OCI-LY7 (cell line): ENCODE data around the gene LMX1A. TPM values are rescaled to one million over a fixed set of nuclear protein-coding genes. Genes with fewer than 3 reads are reported as not detected.

Source experiments
- BruUV-seq: library from RNA; stranded (reverse); fragments of 400-500 nt; replicated peaks from 2 replicates; lab custom pipeline; 2021; lab: Mats Ljungman, UMichigan
- CTCF ChIA-PET: fragments of 300-600 bp; sonication (Branson Sonifier 250); formaldehyde crosslinking; loops from one replicate; lab custom pipeline; 2022; ENCODE audit warnings: antibody characterized with exemption; ENCODE audit not compliant: unreplicated experiment; lab: Charles Lee
- POLR2A ChIA-PET: fragments of 300-600 bp; sonication (Branson Sonifier 250); formaldehyde crosslinking; loops from one replicate; lab custom pipeline; 2022; ENCODE audit warnings: antibody characterized with exemption; lab: Charles Lee
- DNase-seq: peaks from one replicate; pipeline ENCODE4 v3.0.0-alpha.2; 2015; ENCODE audit warnings: low spot score
- H2AFZ ChIP-seq: fragments of 200-600 bp; sonication (generic), shearing (Covaris generic); 2 replicates; pipeline ENCODE4 v1.6.1; 2014; ENCODE audit warnings: mild to moderate bottlenecking, antibody characterized with exemption, low read length, moderate library complexity
- H3K27ac ChIP-seq: fragments of 200-600 bp; sonication (generic); 2 replicates; pipeline ENCODE4 v1.5.1; 2014; ENCODE audit warnings: mixed run types, low read depth, mild to moderate bottlenecking, moderate library complexity, low read length, inconsistent platforms; ENCODE audit not compliant: poor library complexity, severe bottlenecking
- H3K36me3 ChIP-seq: fragments of 200-600 bp; sonication (generic); 2 replicates; pipeline ENCODE4 v1.6.1; 2014; ENCODE audit warnings: mild to moderate bottlenecking, antibody characterized with exemption, low read length, moderate library complexity, mixed read lengths; ENCODE audit not compliant: insufficient read depth
- H3K4me1 ChIP-seq: fragments of 200-600 bp; sonication (generic); 2 replicates; pipeline ENCODE4 v1.5.1; 2014; ENCODE audit warnings: mild to moderate bottlenecking, low read length; ENCODE audit not compliant: insufficient read depth, poor library complexity, severe bottlenecking
- H3K4me2 ChIP-seq: fragments of 200-600 bp; sonication (generic); 2 replicates; pipeline ENCODE4 v1.6.1; 2014; ENCODE audit warnings: mild to moderate bottlenecking, low read length
- H3K4me3 ChIP-seq: fragments of 200-600 bp; sonication (generic); 2 replicates; pipeline ENCODE4 v1.5.1; 2014; ENCODE audit warnings: mild to moderate bottlenecking, low read depth, low read length; ENCODE audit not compliant: poor library complexity, severe bottlenecking
- H3K79me2 ChIP-seq: fragments of 200-600 bp; sonication (generic); 2 replicates; pipeline ENCODE4 v1.6.1; 2016; ENCODE audit warnings: low read depth, mild to moderate bottlenecking, low read length, moderate library complexity, mixed read lengths; ENCODE audit not compliant: insufficient read depth
- H3K9me2 ChIP-seq: fragments of 200-600 bp; sonication (generic); 2 replicates; pipeline ENCODE4 v1.6.1; 2016; ENCODE audit warnings: mild to moderate bottlenecking, low read length, mixed read lengths; ENCODE audit not compliant: insufficient read depth
- H3K9me3 ChIP-seq: fragments of 200-600 bp; sonication (generic); 2 replicates; pipeline ENCODE4 v1.6.1; 2014; ENCODE audit warnings: mild to moderate bottlenecking, mixed run types, low read length, mixed read lengths
- H4K20me1 ChIP-seq: fragments of 200-600 bp; sonication (generic); 2 replicates; pipeline ENCODE4 v1.6.1; 2014; ENCODE audit warnings: mild to moderate bottlenecking, antibody characterized with exemption, low read length, moderate library complexity, mixed read lengths; ENCODE audit not compliant: insufficient read depth
- EZH2phosphoT487 ChIP-seq: fragments of 200-600 bp; sonication (generic); IDR thresholded peaks from 2 replicates; pipeline ENCODE4 v1.6.1; 2018; ENCODE audit warnings: low read depth, borderline replicate concordance, mild to moderate bottlenecking, mixed run types, antibody characterized with exemption, low read length, moderate library complexity, mixed read lengths
- intact Hi-C: fragments of 100-400 bp; cut with micrococcal nuclease; formaldehyde crosslinking; loops from one replicate; pipeline ENCODE4 v1.10.0; 2022; ENCODE audit not compliant: unreplicated experiment
- total RNA-seq, 2 experiments: library from RNA; depleted of rRNA in 1 of 2; stranded (reverse); fragments of >200 nt in 1 of 2; shearing (Covaris generic) in 1 of 2; gene quantifications; 2 replicates each; pipeline ENCODE4 v1.2.3, GENCODE V29; 2014 to 2022
- TF ChIP-seq, protein P1 (sequence below): fragments of 200-600 bp; sonication (generic); conservative IDR thresholded peaks from 2 replicates; pipeline ENCODE4 v1.5.1; 2014; ENCODE audit warnings: mild to moderate bottlenecking, antibody characterized with exemption, low read length, moderate library complexity, mixed read lengths

Gene LMX1A
- total RNA-seq, 2 experiments from 2014 or later: not detected

DNA sequence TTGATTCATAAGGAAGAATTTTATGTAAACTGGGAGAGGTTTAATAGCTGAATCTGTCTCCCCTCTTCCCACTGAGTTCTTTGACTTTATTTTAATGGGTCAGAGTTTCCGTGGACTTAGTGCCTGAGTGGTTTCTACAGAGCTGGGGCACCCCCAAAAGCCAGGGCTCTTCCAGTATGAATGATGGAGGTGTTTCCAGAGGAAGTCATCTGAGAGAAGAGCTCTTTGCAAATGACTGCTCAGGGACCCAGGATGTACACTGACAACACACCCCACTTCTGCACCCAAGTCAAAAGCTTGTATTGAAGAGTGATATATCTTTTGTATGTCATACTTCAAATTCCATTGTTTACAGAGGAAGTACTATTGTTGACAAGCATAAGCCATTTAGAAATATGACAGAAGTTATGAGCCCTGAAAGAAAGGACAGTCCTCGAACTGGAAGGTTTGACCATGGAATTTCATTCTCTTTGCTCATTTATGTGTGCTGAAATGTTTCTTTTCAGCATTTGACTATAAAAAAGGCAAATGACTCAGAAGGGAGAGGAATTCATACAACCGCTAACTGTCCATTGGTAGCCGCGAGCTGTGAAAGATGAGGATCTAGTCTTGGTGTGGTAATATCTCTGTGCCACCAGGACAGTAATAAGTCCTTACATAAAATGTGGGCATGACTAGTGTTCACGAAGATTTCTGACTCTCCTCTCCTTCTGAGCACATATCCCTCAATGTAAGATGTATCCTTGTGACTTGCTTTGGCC, 25.4 kb upstream of the LMX1A start:
- TF ChIP-seq EZH2phosphoT487: no peak
- TF ChIP-seq, protein P1, sequence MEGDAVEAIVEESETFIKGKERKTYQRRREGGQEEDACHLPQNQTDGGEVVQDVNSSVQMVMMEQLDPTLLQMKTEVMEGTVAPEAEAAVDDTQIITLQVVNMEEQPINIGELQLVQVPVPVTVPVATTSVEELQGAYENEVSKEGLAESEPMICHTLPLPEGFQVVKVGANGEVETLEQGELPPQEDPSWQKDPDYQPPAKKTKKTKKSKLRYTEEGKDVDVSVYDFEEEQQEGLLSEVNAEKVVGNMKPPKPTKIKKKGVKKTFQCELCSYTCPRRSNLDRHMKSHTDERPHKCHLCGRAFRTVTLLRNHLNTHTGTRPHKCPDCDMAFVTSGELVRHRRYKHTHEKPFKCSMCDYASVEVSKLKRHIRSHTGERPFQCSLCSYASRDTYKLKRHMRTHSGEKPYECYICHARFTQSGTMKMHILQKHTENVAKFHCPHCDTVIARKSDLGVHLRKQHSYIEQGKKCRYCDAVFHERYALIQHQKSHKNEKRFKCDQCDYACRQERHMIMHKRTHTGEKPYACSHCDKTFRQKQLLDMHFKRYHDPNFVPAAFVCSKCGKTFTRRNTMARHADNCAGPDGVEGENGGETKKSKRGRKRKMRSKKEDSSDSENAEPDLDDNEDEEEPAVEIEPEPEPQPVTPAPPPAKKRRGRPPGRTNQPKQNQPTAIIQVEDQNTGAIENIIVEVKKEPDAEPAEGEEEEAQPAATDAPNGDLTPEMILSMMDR: no peak
- H3K27ac ChIP-seq: no peak overlapping the region
- no peak overlapping the region for H3K4me3 ChIP-seq
- no peak for DNase-seq
- BruUV-seq: no TSS peak
- ChIA-PET POLR2A (interaction anchor here (0.6 kb wide), 1 partner anchor 117 kb away, joined by 5 read pairs; no protein-coding TSS in a partner anchor), CTCF (interaction anchor here (0.6 kb wide), 1 partner anchor 15 kb away, joined by 3 read pairs; no protein-coding TSS in a partner anchor)
- no peaks in the 10 kb centered on the region for H3K9me2 ChIP-seq
- no peaks in the 10 kb centered on the region for H4K20me1 ChIP-seq
- no peak overlapping the region for H2AFZ ChIP-seq
- no peaks in the 10 kb centered on the region for H3K4me1 ChIP-seq
- H3K9me3 ChIP-seq: no peaks in the 10 kb centered on the region
- no peaks in the 10 kb centered on the region for H3K79me2 ChIP-seq
- no peaks in the 10 kb centered on the region for H3K36me3 ChIP-seq
- H3K4me2 ChIP-seq: no peak overlapping the region
- intact Hi-C loops: no loop called here

DNA sequence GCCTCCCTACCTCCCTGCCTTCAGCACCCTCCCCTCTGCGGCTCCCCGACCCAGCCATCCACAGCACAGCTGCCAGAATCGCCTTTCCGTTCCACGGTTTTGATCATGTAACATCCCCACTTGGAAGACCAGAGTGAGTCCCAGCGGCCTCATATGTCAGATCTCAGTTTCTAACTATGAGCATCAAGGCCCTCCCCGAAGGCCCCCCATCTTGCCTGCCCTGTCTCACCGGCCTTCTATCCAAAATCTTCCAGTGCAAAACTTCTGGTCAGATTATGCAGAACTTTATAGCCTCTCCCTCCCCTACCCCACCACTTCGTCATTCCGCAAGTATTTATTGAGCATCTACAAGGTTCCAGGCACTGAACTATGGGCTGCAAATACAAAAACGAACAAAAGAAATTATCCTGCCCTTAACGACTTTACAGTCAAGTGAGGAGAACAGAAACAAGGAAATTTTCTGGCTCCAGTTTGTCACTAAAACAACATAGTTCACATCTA, 20.3 kb upstream of the LMX1A start:
- H3K9me2 ChIP-seq: no peaks in the 10 kb centered on the region
- no peak overlapping the region for H3K4me2 ChIP-seq
- H4K20me1 ChIP-seq: no peaks in the 10 kb centered on the region
- DNase-seq: no peak
- H3K79me2 ChIP-seq: no peaks in the 10 kb centered on the region
- no peaks in the 10 kb centered on the region for H3K36me3 ChIP-seq
- ChIA-PET POLR2A (no interaction called here), CTCF (no interaction called here)
- H3K4me3 ChIP-seq: no peak overlapping the region
- no TSS peak for BruUV-seq
- intact Hi-C loops: no loop called here
- H2AFZ ChIP-seq: no peak overlapping the region
- H3K4me1 ChIP-seq: no peaks in the 10 kb centered on the region
- TF ChIP-seq, protein P1: no peak
- no peak for TF ChIP-seq EZH2phosphoT487
- H3K9me3 ChIP-seq: no peaks in the 10 kb centered on the region
- no peak overlapping the region for H3K27ac ChIP-seq
